ENCODE results near the gene CETP.

GRCh38 chr16:56977823-56978430 lies 16.2 kb downstream of the CETP start:
- TF ChIP-seq POLR2A (IDR thresholded peaks at IDR 0.05) (no peak), CTCF (IDR thresholded peaks at IDR 0.05 in 4 of 5, conservative IDR thresholded peaks at IDR 0.05 in 1 of 5) (no peak)
